Mucosa of stomach (tissue), 1 donor: Measurements from ENCODE around the gene MIF.
"Not testable (repeated sequence)": the region's sequence is repeated elsewhere in the genome, so short reads cannot be mapped to it uniquely, and the experiment has no call there.

Experiments
- H3K27me3 ChIP-seq: one replicate; pipeline ENCODE4 v1.7.0; 2013; ENCODE audit warnings: mild to moderate bottlenecking, low read length; ENCODE audit not compliant: control insufficient read depth, insufficient read depth
- H3K36me3 ChIP-seq: one replicate; pipeline ENCODE4 v1.7.0; 2013; ENCODE audit warnings: low read length; ENCODE audit not compliant: control insufficient read depth, insufficient read depth
- H3K4me1 ChIP-seq: one replicate; pipeline ENCODE4 v1.7.0; 2013; ENCODE audit warnings: mild to moderate bottlenecking, low read length; ENCODE audit not compliant: control insufficient read depth, insufficient read depth
- H3K4me3 ChIP-seq: one replicate; pipeline ENCODE4 v1.7.0; 2013; ENCODE audit warnings: low read length
- H3K9ac ChIP-seq: one replicate; pipeline ENCODE4 v1.7.0; 2013; ENCODE audit warnings: mild to moderate bottlenecking, low read length, moderate library complexity
- H3K9me3 ChIP-seq: one replicate; pipeline ENCODE4 v1.7.0; 2013; ENCODE audit warnings: mild to moderate bottlenecking, low read length, moderate library complexity; ENCODE audit not compliant: control insufficient read depth
- donor health status: Pancreatic carcinoma.

Gene MIF

GRCh38 chr22:23857606-23858483, 36.3 kb upstream of the MIF start, which contains the start of gene SLC2A11:
Gene SLC2A11, plus strand, starts transcription at chr22:23857875. Its CDS starts 125 bp downstream, at chr22:23858000.
- no peaks in the 10 kb centered on the region for H3K27me3 ChIP-seq
- peak within 1 kb of the TSS; percentile 78 for H3K4me3 ChIP-seq
- no peaks in the 10 kb centered on the region for H3K36me3 ChIP-seq
- no peaks in the 10 kb centered on the region for H3K4me1 ChIP-seq
- no peaks in the 10 kb centered on the region for H3K9me3 ChIP-seq
- peak within 1 kb of the TSS; percentile 73 for H3K9ac ChIP-seq

- H3K9me3 ChIP-seq = no peaks in the 10 kb centered on the region
- peak overlapping the region; percentile 73 for H3K9ac ChIP-seq
- H3K4me3 ChIP-seq = no peak overlapping the region
- H3K27me3 ChIP-seq = no peaks in the 10 kb centered on the region
- H3K4me1 ChIP-seq = no peaks in the 10 kb centered on the region
- no peaks in the 10 kb centered on the region for H3K36me3 ChIP-seq
Observed at GRCh38 chr22:23858484-23858815, 35.7 kb upstream of the MIF start.

- no peak overlapping the region for H3K9ac ChIP-seq
- no peak overlapping the region for H3K4me3 ChIP-seq
- H3K36me3 ChIP-seq = no peaks in the 10 kb centered on the region
Observed at GRCh38 chr22:23859201-23859600, 35.0 kb upstream of the MIF start.

GRCh38 chr22:23860187-23860586, 34.0 kb upstream of the MIF start:
- not testable (repeated sequence) for H3K4me3 ChIP-seq, H3K36me3 ChIP-seq, H3K9ac ChIP-seq, H3K4me1 ChIP-seq, H3K27me3 ChIP-seq, H3K9me3 ChIP-seq

More at GRCh38 chr22:23859201-23859600, 35.0 kb upstream of the MIF start:
- Histone ChIP-seq H3K4me1 (no peaks in the 10 kb centered on the region), H3K27me3 (no peaks in the 10 kb centered on the region), H3K9me3 (no peaks in the 10 kb centered on the region)

GRCh38 chr22:23862103-23862502, 32.1 kb upstream of the MIF start:
- H3K4me3 ChIP-seq = no peak overlapping the region
- H3K27me3 ChIP-seq = no peaks in the 10 kb centered on the region
- no peaks in the 10 kb centered on the region for H3K9me3 ChIP-seq
- H3K9ac ChIP-seq = no peak overlapping the region
- H3K4me1 ChIP-seq = no peaks in the 10 kb centered on the region
- no peaks in the 10 kb centered on the region for H3K36me3 ChIP-seq

GRCh38 chr22:23864499-23865154, 29.6 kb upstream of the MIF start:
- H3K36me3 ChIP-seq, H3K9ac ChIP-seq, H3K4me1 ChIP-seq, H3K9me3 ChIP-seq, H3K4me3 ChIP-seq, H3K27me3 ChIP-seq: not testable (repeated sequence)

GRCh38 chr22:23868580-23868979, 25.6 kb upstream of the MIF start:
- Histone ChIP-seq H3K36me3 (peaks cover 4% of the 10 kb centered on the region), H3K4me1 (no peaks in the 10 kb centered on the region), H3K4me3 (no peak overlapping the region), H3K9ac (no peak overlapping the region), H3K9me3 (no peaks in the 10 kb centered on the region), H3K27me3 (no peaks in the 10 kb centered on the region)

GRCh38 chr22:23874871-23875270, 19.3 kb upstream of the MIF start:
- no peaks in the 10 kb centered on the region for H3K27me3 ChIP-seq
- H3K4me3 ChIP-seq = no peak overlapping the region
- no peaks in the 10 kb centered on the region for H3K4me1 ChIP-seq
- H3K9ac ChIP-seq = no peak overlapping the region
- no peaks in the 10 kb centered on the region for H3K9me3 ChIP-seq
- no peaks in the 10 kb centered on the region for H3K36me3 ChIP-seq

GRCh38 chr22:23875801-23876200, 18.4 kb upstream of the MIF start:
- Histone ChIP-seq H3K27me3 (no peaks in the 10 kb centered on the region), H3K4me1 (no peaks in the 10 kb centered on the region), H3K36me3 (no peaks in the 10 kb centered on the region), H3K9ac (no peak overlapping the region), H3K4me3 (no peak overlapping the region), H3K9me3 (no peaks in the 10 kb centered on the region)

GRCh38 chr22:23877566-23877965, 16.6 kb upstream of the MIF start:
- Histone ChIP-seq H3K27me3 (no peaks in the 10 kb centered on the region), H3K4me1 (no peaks in the 10 kb centered on the region), H3K36me3 (no peaks in the 10 kb centered on the region), H3K4me3 (no peak overlapping the region), H3K9me3 (no peaks in the 10 kb centered on the region), H3K9ac (no peak overlapping the region)

- Histone ChIP-seq H3K36me3 (no peaks in the 10 kb centered on the region), H3K27me3 (no peaks in the 10 kb centered on the region), H3K4me3 (no peak overlapping the region), H3K9me3 (no peaks in the 10 kb centered on the region), H3K4me1 (no peaks in the 10 kb centered on the region), H3K9ac (no peak overlapping the region)
Observed at GRCh38 chr22:23878219-23878618, 16.0 kb upstream of the MIF start.

- Histone ChIP-seq H3K27me3 (no peaks in the 10 kb centered on the region), H3K4me1 (no peaks in the 10 kb centered on the region), H3K4me3 (no peak overlapping the region), H3K36me3 (no peaks in the 10 kb centered on the region), H3K9ac (no peak overlapping the region), H3K9me3 (no peaks in the 10 kb centered on the region)
Observed at GRCh38 chr22:23882370-23882769, 11.8 kb upstream of the MIF start.
